ENCODE data around the gene DNAH1.

DNAH1 gene

DNA sequence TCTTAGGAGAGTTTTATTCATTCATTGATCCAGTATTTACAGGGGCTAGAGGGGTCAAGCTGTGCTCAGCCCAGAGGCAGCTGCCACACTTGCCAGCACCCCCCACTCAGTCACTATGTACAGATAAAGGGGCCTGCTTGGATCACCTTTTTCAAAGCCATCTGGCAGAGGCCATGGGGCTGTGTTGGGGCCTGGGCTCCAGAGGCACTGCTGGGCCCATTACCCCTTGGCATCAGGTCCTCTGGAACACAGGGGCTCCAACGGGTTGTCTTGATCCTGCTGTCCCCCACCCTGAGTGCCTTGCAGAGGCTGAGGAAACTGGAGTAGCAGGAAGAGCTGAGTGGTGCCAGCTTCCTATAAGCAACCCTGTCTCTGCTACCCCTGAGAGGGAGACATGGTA, 84.9 kb downstream of the DNAH1 start:
- DNase-seq (ENCODE audit: extremely low read depth in 1 of 2, low read depth in 1 of 2), result no peak

DNA sequence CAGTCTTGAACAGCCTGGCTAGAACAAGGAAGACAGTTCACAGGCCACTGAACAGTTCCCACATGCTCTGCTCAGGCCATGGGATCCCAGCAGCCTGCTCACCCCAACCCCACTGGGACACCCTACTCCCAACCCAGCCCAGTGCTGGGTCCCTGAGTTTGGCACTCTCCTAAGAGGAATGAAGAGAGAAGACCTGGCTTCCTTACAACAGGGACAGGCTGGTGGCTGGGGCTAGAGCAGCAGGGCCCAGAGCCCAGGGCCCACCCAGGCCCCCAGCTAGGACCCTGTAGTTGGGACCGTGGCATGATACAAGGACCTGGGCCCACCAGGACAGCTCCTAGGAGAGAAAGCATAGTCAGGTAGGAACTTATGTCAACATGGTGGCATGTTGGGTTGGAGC, 85.4 kb downstream of the DNAH1 start:
- DNase-seq (ENCODE audit: extremely low read depth in 1 of 2, low read depth in 1 of 2), result no peak

DNA sequence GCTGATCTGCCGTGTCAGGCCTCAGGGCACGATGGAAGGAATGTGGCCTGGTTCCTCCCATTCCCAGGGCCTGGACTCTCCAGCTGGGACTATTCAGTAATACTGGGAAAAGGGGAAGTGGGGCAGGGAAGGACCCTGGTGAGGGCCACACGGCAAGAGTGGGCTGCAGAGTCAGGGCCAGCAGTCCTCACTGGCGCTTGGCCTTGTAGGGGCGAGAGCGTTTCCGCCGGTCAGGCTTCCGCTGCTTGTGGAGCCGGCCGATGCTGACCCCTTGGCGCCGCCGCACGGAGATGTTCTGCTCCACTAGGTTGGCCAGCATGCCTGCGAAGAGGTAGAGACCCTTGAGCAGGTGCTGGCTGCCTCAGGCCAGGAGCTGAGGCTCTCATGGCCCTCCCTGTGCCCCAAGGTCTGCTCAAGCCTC, 86.0 kb downstream of the DNAH1 start:
- no peak for DNase-seq (ENCODE audit: extremely low read depth in 1 of 2, low read depth in 1 of 2)

DNA sequence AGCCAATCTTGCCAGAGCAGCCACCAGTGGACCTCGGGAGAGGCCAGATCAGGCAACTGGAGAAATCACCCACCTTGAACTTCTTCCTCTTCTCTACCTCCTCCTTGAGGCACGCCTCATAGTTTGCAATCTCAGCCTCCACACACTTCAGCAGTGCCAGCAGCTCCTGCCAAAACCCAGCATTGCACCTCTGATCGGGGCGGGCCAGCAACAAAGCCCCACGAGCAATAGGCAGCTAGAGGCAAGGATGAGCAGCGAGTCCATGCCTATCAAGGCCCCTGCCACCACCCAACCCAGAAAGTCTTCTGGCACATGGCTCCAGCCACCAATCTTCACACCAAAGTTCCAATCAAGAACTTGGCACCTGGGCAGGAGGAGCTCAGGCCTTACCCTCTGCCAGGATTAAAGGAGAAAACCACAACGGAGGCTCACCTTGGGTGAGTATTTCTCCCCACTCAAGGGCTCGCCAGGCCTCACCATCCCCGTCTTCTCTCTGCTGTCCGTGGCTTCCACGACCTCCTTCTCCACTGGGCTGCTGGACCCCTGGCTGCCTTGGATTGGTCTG, 86.7 kb downstream of the DNAH1 start:
- no peak for DNase-seq (ENCODE audit: extremely low read depth in 1 of 2, low read depth in 1 of 2)

DNA sequence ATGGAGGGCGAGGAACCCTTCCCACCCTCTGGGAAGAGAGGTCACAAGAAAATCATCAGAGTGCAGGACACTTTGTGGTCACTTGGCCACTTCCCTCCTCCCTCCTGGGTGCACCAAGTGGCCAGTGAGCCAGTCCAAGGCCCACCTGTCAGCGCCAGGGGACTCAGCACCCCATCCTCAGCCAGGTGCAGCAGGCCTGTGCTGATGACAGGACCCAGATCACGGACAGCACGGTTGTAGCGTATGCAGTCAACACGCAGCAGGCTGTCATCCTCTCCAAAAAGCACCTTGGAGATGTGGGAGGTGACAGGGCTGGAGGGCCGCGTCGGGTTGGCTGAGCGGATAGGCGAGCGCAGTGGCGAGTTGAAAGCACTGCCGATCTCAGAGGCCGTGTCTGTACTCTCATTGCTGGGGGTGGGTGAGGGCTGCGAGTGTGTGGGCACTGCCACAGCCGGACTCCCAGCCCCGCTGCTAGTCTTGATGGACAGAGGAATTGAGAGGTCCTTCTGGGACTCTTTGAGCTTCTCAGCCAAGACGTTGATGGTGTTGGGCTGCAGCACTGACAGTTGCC, 87.2 kb downstream of the DNAH1 start:
- no peak for DNase-seq (ENCODE audit: extremely low read depth in 1 of 2, low read depth in 1 of 2)

DNA sequence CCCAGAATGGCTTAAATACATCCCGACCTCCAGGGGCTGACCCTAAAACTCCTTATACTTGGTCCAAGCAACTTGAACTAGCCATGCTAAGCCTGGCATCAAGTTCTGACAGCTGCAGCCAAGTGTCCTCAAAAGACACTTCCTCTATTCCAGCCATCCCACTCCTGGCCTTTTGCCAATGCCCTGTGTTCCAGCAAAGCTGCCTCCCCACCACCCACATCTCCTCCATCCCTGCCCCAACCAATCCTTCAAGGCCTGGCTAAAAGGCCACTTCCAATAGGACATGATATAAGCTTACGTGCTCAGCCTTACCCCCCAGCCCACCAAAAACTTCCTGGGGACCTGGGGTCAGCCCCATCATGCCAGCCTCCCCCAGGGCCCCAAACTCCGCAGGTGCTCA, 87.8 kb downstream of the DNAH1 start:
- no peak for DNase-seq (ENCODE audit: extremely low read depth in 1 of 2, low read depth in 1 of 2)

DNA sequence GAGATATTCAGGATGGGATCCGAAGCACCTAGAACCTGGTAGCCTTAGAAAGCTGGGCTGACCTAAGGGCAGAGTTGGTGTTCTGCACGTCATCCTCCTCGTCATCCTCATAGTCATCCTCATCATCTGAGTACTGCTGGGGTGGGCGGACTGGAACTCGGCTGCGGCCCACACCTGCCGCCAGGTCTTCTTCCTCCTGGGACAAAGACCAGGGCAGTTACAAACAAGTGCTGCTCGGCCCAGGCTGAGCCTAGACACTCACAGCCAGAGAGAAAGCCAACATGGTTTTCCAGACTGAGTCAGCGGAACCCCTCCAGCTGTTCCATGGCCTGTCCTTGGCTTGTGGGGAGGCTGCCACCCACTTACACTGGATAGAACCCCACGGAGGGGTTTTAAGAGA, 88.3 kb downstream of the DNAH1 start:
- DNase-seq (ENCODE audit: extremely low read depth in 1 of 2, low read depth in 1 of 2), result no peak

DNA sequence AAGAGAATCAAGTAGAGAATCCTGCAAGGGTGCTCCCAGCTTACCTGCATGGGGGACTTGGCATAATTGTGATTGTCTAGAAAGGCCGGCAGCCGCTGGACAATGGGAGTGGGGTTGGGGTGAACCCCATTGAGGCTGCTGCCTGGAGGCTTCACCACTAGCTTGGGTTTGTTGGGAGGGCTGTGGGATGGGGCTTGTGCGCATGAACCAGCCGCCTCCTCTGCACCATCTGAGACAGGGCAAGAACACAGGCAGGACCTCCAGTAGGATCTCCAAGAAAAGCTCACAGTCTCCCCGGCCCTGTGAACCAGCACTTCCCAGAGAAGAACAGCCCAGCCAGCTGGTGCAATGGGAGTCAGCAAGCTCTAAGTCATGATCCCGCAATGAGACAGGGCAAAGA, 88.9 kb downstream of the DNAH1 start:
- DNase-seq (ENCODE audit: extremely low read depth in 1 of 2, low read depth in 1 of 2), result no peak

DNA sequence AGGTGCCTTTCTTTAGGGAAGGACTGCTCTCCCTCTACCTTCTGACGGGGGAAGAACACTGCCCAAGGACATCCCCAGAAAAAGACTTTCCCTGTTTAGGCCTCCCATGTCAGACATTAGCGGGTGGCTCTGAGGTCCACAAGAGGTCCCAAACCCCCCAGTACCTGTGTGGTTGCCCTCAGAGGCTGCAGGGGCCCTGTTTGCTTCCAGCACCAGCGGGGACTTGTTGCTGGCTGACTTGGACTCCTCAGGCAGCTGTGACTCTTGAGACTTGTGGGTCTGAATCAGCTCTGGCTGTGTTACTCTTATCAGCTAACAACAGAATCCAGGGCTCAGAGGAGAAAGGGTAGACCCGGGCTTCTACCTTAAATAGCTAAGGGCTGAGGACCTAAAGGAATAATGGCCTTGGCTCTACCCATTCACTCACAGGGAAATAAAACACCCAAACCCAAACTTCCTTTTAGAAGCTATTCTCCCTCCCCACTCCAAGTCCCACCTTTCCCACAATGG, 89.5 kb downstream of the DNAH1 start:
- DNase-seq (ENCODE audit: extremely low read depth in 1 of 2, low read depth in 1 of 2), result no peak

DNA sequence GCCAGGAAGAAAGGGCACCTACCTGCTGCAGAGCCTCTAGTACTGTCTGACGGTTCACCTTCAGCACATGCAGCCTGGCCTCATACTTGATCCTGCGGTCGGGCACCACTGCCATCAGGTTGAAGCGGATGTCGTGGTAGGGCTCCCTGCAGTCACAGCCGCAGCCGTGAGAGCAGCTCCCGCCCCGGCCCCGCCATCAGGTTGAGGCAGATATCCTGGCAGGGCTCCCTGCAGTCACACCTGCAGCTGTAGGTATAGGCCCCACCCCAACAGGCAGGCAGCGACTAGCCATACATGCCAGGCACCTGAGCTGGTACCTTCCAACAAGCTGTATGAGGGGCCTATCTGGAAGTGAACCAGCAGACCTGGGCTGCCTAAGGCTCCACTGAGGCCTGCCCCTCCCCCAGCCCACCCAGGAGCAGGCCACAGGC, 90.1 kb downstream of the DNAH1 start:
- DNase-seq (ENCODE audit: extremely low read depth in 1 of 2, low read depth in 1 of 2), result no peak

DNA sequence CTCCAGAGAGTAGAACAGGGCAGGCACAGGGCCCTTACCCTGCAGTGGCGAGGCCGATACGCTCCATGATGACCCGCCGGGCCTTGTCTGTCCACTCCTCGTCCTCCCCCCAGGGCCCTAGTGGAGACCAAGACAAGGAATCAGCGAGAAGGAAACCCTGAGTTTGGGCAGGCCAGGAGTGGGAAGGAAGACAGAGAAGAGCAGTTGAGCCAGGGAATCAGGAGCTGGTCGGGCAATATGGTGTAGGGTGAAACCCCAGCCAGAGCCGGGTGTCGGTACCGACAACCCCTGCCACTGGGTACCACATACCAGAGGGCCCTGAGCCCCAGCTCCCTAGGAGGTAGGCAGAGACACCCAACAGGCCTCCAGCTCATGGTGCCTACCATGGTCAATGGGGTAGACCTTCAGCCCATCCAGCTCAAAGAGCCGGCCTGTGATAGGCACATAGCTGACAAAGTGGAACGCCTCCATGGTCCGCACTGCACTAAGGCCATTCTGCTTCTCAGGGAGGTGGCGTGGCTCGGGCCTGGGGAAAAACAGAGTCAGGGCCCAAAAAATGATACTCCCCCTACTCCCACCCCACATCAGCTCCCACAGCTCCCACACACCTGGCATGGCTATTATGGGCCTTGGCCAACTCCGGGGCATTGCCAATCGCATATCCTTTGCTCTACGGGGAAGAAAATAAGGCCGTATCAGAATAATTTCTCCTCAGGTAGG, 90.8 kb downstream of the DNAH1 start:
- DNase-seq (ENCODE audit: extremely low read depth in 1 of 2, low read depth in 1 of 2), result no peak

DNA sequence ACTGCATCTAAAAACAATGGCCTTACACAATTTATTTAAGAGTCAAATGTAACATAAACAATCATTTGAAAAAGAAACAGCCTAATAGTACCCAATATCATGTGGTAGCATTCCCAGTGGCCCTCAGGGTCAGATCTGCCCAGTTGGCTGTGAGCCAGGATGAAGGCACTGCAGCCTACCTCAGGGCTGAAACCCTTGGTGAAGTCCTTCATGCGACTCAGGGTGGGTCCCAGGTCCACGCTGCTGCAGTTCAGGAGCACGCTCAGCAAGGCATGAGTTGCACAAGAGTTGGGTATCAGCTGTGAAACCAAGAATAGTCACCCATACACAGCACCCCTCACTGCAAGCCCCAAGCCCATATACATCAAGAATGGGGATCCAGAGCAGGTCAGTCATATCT, 91.7 kb downstream of the DNAH1 start:
- DNase-seq (ENCODE audit: extremely low read depth in 1 of 2, low read depth in 1 of 2), result no peak

DNA sequence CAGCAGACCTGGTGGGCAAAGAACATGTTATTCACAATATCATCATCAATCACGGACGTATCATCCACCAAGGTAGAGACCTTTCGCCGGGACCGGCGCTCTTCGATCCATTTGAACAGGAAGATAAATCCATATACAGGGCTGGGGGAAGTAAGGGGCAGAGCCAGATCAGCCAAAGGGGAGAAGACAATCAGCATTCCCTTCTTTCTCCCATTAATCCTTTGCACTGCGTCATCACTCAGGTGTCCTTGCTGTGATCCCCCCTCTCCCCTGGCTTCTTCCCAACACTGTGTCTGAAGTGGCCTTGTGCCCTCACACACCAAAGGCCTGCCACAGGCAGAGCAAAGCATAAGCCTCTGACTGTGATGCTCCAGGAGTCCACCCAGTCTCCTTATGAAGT, 92.3 kb downstream of the DNAH1 start:
- DNase-seq (ENCODE audit: extremely low read depth in 1 of 2, low read depth in 1 of 2), result no peak

DNA sequence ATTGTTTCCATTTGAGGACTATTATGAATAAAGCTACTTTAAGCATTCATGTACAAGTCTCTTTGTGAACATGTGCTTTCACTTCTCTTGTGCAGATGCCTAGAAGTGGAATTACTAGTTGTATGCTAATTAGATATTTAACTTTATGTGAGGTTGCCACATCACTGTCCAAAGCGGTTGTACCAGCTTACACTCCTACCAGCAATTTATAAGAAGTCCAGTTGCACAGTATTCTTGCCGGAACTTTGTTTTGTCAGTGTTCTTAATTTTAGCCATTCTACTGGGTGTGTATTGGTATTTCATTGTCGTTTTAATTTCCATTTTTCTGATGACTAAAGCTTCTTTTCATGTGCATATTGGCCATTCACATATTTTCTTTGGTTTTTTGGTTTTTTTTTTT, 99.7 kb downstream of the DNAH1 start:
- no peak for DNase-seq (ENCODE audit: extremely low read depth in 1 of 2, low read depth in 1 of 2)

DNA sequence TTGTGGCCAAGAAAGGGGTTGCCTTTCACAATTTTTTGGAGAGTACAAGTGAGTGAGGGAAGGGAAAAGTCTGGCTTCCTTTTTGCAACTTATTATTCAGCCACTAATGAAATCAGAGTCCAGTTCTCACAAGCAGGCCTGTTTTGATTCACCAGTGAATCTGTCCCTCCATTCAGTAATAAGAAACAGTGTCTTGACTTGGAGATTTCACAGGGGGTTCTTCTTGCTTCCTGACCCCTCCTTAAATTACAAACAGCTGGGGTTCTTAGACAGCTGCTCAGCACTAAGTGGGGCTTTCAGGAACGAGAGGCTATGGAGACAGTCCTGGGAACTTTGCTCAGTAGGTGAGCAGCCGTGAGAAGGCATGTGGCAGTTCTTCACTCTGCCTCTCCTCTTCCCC, 104.3 kb downstream of the DNAH1 start:
- no peak for DNase-seq (ENCODE audit: extremely low read depth in 1 of 2, low read depth in 1 of 2)

DNA sequence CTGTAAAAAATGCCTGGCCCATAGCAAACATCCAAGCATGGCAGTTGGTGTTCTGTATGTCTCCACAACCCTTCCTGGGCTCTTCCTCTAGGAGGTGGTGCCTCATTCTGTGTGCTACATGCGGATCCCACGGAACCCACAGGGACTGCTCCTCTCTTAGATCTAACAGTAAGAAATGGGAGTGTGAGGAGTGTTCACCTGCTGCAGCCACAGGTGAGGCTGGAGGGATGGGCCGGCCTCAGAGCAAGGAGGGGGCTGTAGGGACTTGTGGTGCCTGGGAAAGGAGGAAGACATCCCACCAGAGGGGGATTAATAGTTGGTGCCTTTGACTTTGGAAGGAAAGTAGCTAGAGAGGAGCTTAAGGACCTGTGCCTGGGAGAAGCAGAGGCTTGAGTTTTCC, 106.5 kb downstream of the DNAH1 start:
- DNase-seq (ENCODE audit: extremely low read depth in 1 of 2, low read depth in 1 of 2), result no peak

DNA sequence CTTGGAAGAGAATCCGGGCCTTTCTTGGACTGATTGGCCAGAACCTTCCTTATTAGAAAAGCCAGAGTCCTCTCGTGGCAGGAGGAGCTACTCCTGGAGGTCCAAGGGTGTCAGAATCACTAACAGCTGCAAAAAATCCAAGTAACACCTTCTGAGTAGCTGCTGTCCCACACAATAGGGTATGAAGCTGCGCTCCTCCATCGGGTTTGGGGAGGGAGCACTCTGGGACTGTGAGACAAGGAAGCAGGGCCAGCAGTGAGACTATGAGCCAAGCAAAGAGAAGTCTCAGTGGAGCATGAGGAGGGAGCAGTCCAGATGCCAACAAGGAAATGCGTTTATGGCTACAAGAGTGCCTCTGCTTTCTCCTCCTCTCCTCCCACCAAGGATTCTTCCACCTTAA, 107.1 kb downstream of the DNAH1 start:
- no peak for DNase-seq (ENCODE audit: extremely low read depth in 1 of 2, low read depth in 1 of 2)

DNA sequence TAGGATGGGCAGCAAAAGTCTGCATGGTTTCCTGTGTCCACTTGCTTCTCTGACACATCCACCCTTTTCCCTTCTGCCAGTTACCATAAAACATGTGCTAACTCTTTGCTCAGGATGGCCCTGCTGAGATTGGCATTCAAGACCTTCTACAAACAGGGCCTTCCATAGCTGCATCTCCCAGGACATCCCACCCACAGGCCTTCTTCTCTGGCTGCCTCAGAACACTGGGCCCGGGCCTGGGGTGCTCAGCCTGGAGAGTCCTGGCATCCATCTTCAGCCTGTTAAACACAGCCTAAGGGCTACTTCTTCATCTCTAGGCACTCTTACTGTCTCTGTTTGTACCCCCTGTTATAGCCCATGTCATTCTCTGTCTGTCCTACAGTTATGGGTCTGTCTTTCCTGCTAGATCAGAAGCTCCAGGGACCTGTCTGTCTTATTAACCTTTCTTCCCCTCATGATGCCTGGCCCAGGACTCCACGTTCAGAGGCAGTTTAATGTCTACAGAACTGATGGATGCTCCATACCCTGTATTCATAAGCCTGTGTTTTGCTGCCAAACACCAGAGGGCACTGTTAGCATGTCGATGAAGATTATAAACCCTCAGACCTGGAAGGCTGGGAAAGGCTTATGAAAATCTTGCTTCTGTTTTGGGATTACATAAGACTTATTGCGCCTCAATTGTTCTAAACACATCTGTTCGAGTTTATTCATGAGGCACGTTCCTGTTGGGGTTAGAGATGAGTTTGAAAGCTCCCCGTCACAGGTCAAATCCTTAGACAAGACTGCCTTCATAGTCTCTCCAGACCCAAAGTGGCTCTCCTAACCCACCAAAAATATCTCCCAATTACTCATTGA, 112.3 kb downstream of the DNAH1 start:
- DNase-seq (ENCODE audit: extremely low read depth in 1 of 2, low read depth in 1 of 2), result no peak

DNA sequence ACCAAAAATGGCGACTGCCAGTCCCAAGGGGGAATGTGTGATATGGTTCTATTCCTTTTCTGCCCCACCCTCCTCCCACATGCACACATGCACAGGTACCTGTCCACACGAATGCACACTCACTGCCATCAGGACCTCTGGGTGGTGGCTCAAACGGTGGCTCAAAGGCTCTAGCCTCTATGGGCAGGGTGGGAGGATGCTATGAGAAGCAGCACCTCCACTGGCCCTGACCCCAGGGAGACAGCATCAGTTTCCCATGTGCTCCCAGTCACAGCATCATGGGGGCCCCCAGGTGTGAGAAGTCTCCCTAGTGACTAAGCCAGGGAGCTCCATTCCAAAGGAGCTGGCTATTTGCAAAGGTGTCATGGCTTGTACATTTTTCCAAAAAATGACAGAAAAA, 112.9 kb downstream of the DNAH1 start:
- DNase-seq (ENCODE audit: extremely low read depth in 1 of 2, low read depth in 1 of 2), result no peak

DNA sequence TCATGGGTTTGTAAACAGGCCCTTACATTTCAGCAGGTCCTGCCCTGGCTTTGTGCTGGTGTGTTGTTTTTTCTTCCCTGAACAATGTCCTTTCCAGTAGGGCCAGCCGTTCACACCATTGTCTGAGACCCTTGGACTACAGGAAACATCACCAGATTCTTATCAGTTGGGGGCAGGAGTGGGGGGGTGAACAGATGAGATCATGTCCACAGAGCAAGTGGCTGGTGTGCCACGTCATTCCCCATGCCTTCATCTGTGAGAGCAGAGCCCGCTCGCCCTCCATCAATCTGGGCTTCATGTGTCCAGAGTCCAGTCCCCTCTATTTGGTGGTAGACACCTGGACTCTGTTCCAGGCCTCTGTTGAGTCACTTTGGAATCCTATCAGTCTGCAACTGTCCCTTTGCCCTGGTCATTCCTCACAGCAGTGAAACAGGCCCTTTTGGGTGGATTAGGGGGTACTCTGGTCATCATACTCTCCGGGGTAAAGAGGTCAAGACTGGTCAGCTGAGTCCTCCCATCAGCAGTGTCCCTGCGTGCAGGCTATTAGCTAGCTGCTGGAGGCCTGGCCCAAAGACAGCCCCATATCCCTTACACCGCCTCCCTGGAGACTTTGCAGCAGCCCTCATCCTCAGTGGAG, 113.8 kb downstream of the DNAH1 start:
- DNase-seq (ENCODE audit: extremely low read depth in 1 of 2, low read depth in 1 of 2), result no peak

DNA sequence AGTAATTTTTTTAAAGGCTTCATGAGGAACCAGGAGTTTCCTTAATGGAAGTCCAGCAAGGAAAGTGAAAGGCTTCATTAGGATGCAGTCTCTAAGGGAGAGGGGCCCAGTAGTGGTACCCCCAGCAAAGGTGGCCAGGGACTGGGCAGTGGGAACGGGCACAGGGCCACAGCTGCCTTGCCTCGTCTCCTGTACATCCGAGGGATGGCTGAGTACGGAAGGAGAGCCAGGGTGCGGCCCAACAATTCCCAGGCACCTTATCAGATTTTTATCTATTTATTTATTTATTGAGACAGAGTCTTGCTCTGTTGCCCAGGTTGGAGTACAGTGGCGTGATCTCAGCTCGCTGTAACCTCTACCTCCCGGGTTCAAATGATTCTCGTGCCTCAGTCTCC, 114.3 kb downstream of the DNAH1 start:
- no peak for DNase-seq (ENCODE audit: extremely low read depth in 1 of 2, low read depth in 1 of 2)
